ENCODE data around the gene KHSRP.

GRCh38 chr19:6374161-6374709, 50.4 kb downstream of the KHSRP start:
- TF ChIP-seq CTCF (IDR thresholded peaks at IDR 0.05): no peak
- TF ChIP-seq EZH2 (IDR thresholded peaks at IDR 0.05; ENCODE audit: borderline replicate concordance, insufficient read depth, low read depth, low read length, poor library complexity, severe bottlenecking): no peak
